AG04449 (cell line): ENCODE measurements around the gene ARHGAP15.

Experiments
- CTCF ChIA-PET: fragments of 350-600 bp; formaldehyde crosslinking; extraction: SDS; loops from one replicate; lab custom pipeline; 2021; ENCODE audit warnings: antibody characterized with exemption; lab: Yijun Ruan, JAX
- POLR2A ChIA-PET: fragments of 400-600, 350-600 bp; formaldehyde crosslinking; extraction: SDS; loops from one replicate; lab custom pipeline; 2020; ENCODE audit warnings: antibody characterized with exemption, inconsistent platforms; lab: Yijun Ruan, JAX
- DNase-seq: peaks from one replicate; pipeline ENCODE4 v3.0.0-alpha.2; 2010; ENCODE audit warnings: low read depth, low spot score
- H3K4me3 ChIP-seq: 2 replicates; pipeline ENCODE4 v1.5.1; 2011; ENCODE audit warnings: low read depth, mild to moderate bottlenecking, control low read depth, low read length
- CTCF ChIP-seq: IDR thresholded peaks from one replicate; pipeline ENCODE4 v1.5.1; 2011; ENCODE audit warnings: mild to moderate bottlenecking, moderate library complexity, low read length, control low read depth, inconsistent platforms; ENCODE audit not compliant: insufficient read depth; ENCODE audit errors: missing control alignments

ARHGAP15 gene

GRCh38 chr2:143482316-143482715, 353.1 kb downstream of the ARHGAP15 start:
- CTCF ChIA-PET, result no interaction called here
- no peak for DNase-seq
- no peak for TF ChIP-seq CTCF
- H3K4me3 ChIP-seq, result no peak overlapping the region
- POLR2A ChIA-PET, result no interaction called here

- ChIA-PET POLR2A (no interaction called here), CTCF (no interaction called here)
- no peak for TF ChIP-seq CTCF
- H3K4me3 ChIP-seq, result no peak overlapping the region
- no peak for DNase-seq
These were observed 353.6 kb downstream of the ARHGAP15 start for GRCh38 chr2:143482771-143483170.

GRCh38 chr2:143486976-143487375, 357.8 kb downstream of the ARHGAP15 start:
- ChIA-PET CTCF (no interaction called here), POLR2A (no interaction called here)
- no peak for DNase-seq
- no peak for TF ChIP-seq CTCF
- no peak overlapping the region for H3K4me3 ChIP-seq

- DNase-seq, result peak; percentile 74
- H3K4me3 ChIP-seq, result no peak overlapping the region
- POLR2A ChIA-PET, result interaction anchor here (0.6 kb wide), 1 partner anchor 1050 kb away, joined by 3 read pairs; no protein-coding TSS in a partner anchor
- TF ChIP-seq CTCF, result no peak
- CTCF ChIA-PET, result interaction anchor here (1.0 kb wide), 1 partner anchor 14 kb away, joined by 3 read pairs; no protein-coding TSS in a partner anchor
These were observed 359.9 kb downstream of the ARHGAP15 start for GRCh38 chr2:143489145-143489544.

GRCh38 chr2:143491131-143491530, 361.9 kb downstream of the ARHGAP15 start:
- CTCF ChIA-PET, result interaction anchor here (1.2 kb wide), 1 partner anchor 21 kb away, joined by 3 read pairs; no protein-coding TSS in a partner anchor
- H3K4me3 ChIP-seq, result no peak overlapping the region
- no peak for TF ChIP-seq CTCF
- no peak for DNase-seq
- POLR2A ChIA-PET, result no interaction called here

- TF ChIP-seq CTCF, result no peak
- CTCF ChIA-PET, result no interaction called here
- DNase-seq, result no peak
- no peak overlapping the region for H3K4me3 ChIP-seq
- POLR2A ChIA-PET, result no interaction called here
These were observed 364.1 kb downstream of the ARHGAP15 start for GRCh38 chr2:143493339-143493738.
